Cardiac muscle cell (in vitro differentiated cells and primary cell): ENCODE results near the gene OR52K2. TPM values are rescaled to one million over a fixed set of nuclear protein-coding genes. Genes with fewer than 3 reads are reported as not detected.
"Not testable (repeated sequence)": the region's sequence is repeated elsewhere in the genome, so short reads cannot be mapped to it uniquely, and the experiment has no call there.

ENCODE experiments used
- DNase-seq, 2 donors: peaks; one replicate each; pipeline versions ENCODE4 v3.0.0 to v3.0.0-alpha.2; 2010 to 2017; ENCODE audit warnings: low read depth in 1 of 2, low spot score in 1 of 2
- H3K27ac ChIP-seq: fragments of 200-600 bp; sonication (generic); 2 replicates; pipeline ENCODE4 v1.5.1; 2016
- H3K27me3 ChIP-seq: fragments of 200-600 bp; sonication (generic); 2 replicates; pipeline ENCODE4 v1.6.0; 2016; ENCODE audit warnings: control low read depth
- H3K36me3 ChIP-seq: fragments of 200-600 bp; sonication (generic); 2 replicates; pipeline ENCODE4 v1.5.1; 2016; ENCODE audit warnings: control low read depth
- H3K4me1 ChIP-seq: fragments of 200-600 bp; sonication (generic); 2 replicates; pipeline ENCODE4 v1.8.1; 2017; ENCODE audit warnings: low read depth, mild to moderate bottlenecking, mixed run types
- H3K4me3 ChIP-seq: fragments of 200-600 bp; sonication (generic); 2 replicates; pipeline ENCODE4 v1.5.1; 2016; ENCODE audit warnings: mild to moderate bottlenecking
- H3K9me3 ChIP-seq: fragments of 200-600 bp; sonication (generic); 2 replicates; pipeline ENCODE4 v1.5.1; 2017; ENCODE audit warnings: low read depth, mild to moderate bottlenecking, control low read depth
- CTCF ChIP-seq: IDR thresholded peaks from 2 replicates; pipeline ENCODE4 v1.5.1; 2012; ENCODE audit warnings: low read depth, mild to moderate bottlenecking, low read length
- polyA plus RNA-seq: library from polyadenylated mRNA; unstranded; fragments of >200 nt; fragmentation: Nextera tagmentation; extraction: Ambion mirVana; gene quantifications from 2 replicates; pipeline ENCODE4 v1.2.1, GENCODE V29; 2016
- total RNA-seq: library from RNA; depleted of rRNA; stranded (reverse); fragments of >200 nt; gene quantifications from 2 replicates; pipeline ENCODE4 v1.2.3, GENCODE V29; 2016

The OR52K2 gene
- total RNA-seq (not detected in 2 replicates), polyA plus RNA-seq (not detected in 2 replicates)

DNA sequence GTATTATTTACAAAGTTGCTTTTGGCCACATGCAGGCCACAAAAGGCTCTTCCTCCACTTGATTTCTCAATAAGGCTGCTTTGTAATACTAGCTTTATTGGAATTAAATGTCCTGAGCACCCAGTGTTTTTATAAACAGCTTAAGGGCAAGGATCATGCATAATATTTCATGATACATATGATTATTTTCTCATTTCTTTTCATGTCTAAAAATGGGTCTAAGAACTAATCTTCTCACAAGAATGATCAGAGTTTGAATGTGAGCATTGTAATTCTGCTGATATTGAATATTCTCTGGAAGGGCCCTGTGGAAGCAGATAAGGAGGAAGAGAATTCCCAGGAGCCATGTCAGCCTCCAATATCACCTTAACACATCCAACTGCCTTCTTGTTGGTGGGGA is at the start of gene OR52K2:
Gene OR52K2 (plus strand): TSS at position 301 of the 400 bp plus-strand sequence. CDS start 45 bp downstream, at position 346.
- TF ChIP-seq CTCF, result no peak
- no peaks in the 10 kb centered on the region for H3K27me3 ChIP-seq
- no peak within 1 kb of the TSS for H3K27ac ChIP-seq
- no peaks in the 10 kb centered on the region for H3K36me3 ChIP-seq
- no peaks in the 10 kb centered on the region for H3K9me3 ChIP-seq
- no peaks in the 10 kb centered on the region for H3K4me1 ChIP-seq
- H3K4me3 ChIP-seq, result no peak within 1 kb of the TSS
- DNase-seq, result no peak

DNA sequence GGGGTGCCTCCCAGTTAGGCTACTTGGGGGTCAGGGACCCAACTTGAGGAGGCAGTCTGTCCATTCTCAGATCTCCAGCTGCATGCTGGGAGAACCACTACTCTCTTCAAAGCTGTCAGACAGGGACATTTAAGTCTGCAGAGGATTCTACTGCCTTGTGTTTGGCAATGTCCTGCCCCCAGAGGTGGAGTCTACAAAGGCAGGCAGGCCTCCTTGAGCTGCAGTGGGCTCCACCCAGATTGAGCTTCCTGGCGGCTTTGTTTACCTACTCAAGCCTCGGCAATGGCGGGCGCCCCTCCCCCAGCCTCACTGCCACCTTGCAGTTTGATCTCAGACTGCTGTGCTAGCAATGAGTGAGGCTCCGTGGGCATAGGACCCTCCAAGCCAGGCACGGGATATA is 42.9 kb upstream of the OR52K2 start:
- H3K4me1 ChIP-seq, H3K4me3 ChIP-seq, H3K27ac ChIP-seq, H3K9me3 ChIP-seq, DNase-seq, H3K36me3 ChIP-seq, H3K27me3 ChIP-seq: not testable (repeated sequence)

GRCh38 chr11:4416306-4416705 is 32.8 kb upstream of the OR52K2 start:
- Histone ChIP-seq H3K36me3 (no peaks in the 10 kb centered on the region), H3K9me3 (no peaks in the 10 kb centered on the region), H3K27me3 (no peaks in the 10 kb centered on the region), H3K27ac (no peak overlapping the region), H3K4me1 (no peaks in the 10 kb centered on the region), H3K4me3 (no peak overlapping the region)
- TF ChIP-seq CTCF, result no peak
- no peak for DNase-seq

GRCh38 chr11:4416816-4417215 is 32.3 kb upstream of the OR52K2 start:
- no peaks in the 10 kb centered on the region for H3K36me3 ChIP-seq
- H3K27me3 ChIP-seq, result no peaks in the 10 kb centered on the region
- TF ChIP-seq CTCF, result no peak

DNA sequence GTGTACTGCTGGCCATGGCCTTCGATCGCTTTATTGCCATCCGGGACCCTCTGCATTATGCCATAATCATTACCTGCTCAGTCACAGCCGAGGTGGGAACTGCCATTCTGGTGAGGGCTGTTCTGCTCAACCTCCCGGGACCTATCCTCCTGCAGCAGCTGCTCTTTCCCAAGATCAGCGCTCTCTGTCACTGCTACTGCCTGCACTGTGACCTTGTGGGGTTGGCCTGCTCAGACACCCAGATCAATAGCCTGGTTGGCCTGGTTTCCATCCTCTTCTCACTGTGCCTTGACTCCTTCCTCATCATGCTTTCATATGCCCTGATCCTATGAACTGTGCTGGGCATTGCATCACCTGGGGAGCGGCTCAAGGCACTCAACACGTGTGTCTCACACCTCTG is 30.7 kb upstream of the OR52K2 start:
- H3K27ac ChIP-seq, result no peak overlapping the region
- H3K4me3 ChIP-seq, result no peak overlapping the region
- H3K4me1 ChIP-seq, result no peaks in the 10 kb centered on the region
- no peaks in the 10 kb centered on the region for H3K9me3 ChIP-seq
- H3K27me3 ChIP-seq, result no peaks in the 10 kb centered on the region
- no peak for DNase-seq
- H3K36me3 ChIP-seq, result no peaks in the 10 kb centered on the region
- no peak for TF ChIP-seq CTCF

More at GRCh38 chr11:4416816-4417215, 32.3 kb upstream of the OR52K2 start:
- Histone ChIP-seq H3K27ac (no peak overlapping the region), H3K4me1 (no peaks in the 10 kb centered on the region), H3K4me3 (no peak overlapping the region), H3K9me3 (no peaks in the 10 kb centered on the region)
- no peak for DNase-seq

GRCh38 chr11:4430051-4430450 is 19.0 kb upstream of the OR52K2 start:
- no peak overlapping the region for H3K4me3 ChIP-seq
- no peak for DNase-seq
- no peaks in the 10 kb centered on the region for H3K36me3 ChIP-seq
- H3K27me3 ChIP-seq, result no peaks in the 10 kb centered on the region
- no peak overlapping the region for H3K27ac ChIP-seq
- no peak for TF ChIP-seq CTCF
- no peaks in the 10 kb centered on the region for H3K4me1 ChIP-seq
- H3K9me3 ChIP-seq, result no peaks in the 10 kb centered on the region
